Measurements from ENCODE around the gene GSTM3. TPM values are rescaled to one million over a fixed set of nuclear protein-coding genes. Genes with fewer than 3 reads are reported as not detected.

GSTM3 gene
- total and polyA plus RNA-seq, 10 of the 15 experiments (the other 5 are each of a cell fraction or from before 2014, with no cell fraction given), result not detected

GRCh38 chr1:109785446-109786111 is 44.7 kb upstream of the GSTM3 start (continued):
- TF ChIP-seq TCF3 (IDR thresholded peaks at IDR 0.05; ENCODE audit: borderline replicate concordance, insufficient read depth, low read depth, low read length), result no peak

GRCh38 chr1:109784551-109785252 is 43.9 kb upstream of the GSTM3 start:
- BruUV-seq (replicated peaks), result no TSS peak
- Histone ChIP-seq H3K9me3 (replicated peaks; ENCODE audit: control insufficient read depth, insufficient read depth, low read length) (peaks cover 5% of the 10 kb centered on the region), H3K4me1 (ENCODE audit: control insufficient read depth, insufficient read depth, low read length) (no peaks in the 10 kb centered on the region; the same call in 1 of the 2 replicates), H3K27me3 (replicated peaks in 1 of 2; ENCODE audit: control insufficient read depth in 2 of 2, insufficient read depth in 2 of 2, low read length in 1 of 2) (no peaks in the 10 kb centered on the region; a peak in 1 of 4 replicates), H3K79me2 (ENCODE audit: control insufficient read depth, insufficient read depth, low read length) (no peaks in the 10 kb centered on the region), H3K36me3 (ENCODE audit: control insufficient read depth in 2 of 2, insufficient read depth in 2 of 2, low read length in 1 of 2) (no peaks in the 10 kb centered on the region), H4K20me1 (ENCODE audit: control insufficient read depth, insufficient read depth) (no peaks in the 10 kb centered on the region), H3K4me2 (ENCODE audit: control insufficient read depth, insufficient read depth) (no peak overlapping the region), H3K9ac (ENCODE audit: control insufficient read depth, insufficient read depth, low read length) (no peak overlapping the region), H3K27ac (ENCODE audit: control insufficient read depth, insufficient read depth) (no peak overlapping the region), H2AFZ (ENCODE audit: control insufficient read depth, low read depth, low read length) (no peak overlapping the region), H3K4me3 (no peak overlapping the region)
- RAD21 ChIA-PET (ENCODE audit: unreplicated experiment), result interaction anchor here (2.1 kb wide), 1 partner anchor 199 kb away, joined by 8 read pairs; the partner anchor contains the start of gene AHCYL1
- FAIRE-seq (no peak), ATAC-seq (no peak), DNase-seq (ENCODE audit: low read depth, low spot score) (no peak)
- in situ Hi-C loops (cut with MboI), result no loop called here
- POLR2A ChIA-PET, result no interaction called here
- intact Hi-C loops (cut with micrococcal nuclease; ENCODE audit: unreplicated experiment), result no loop called here
- 71% methylated on average over 5 of the region's 5 CpGs for WGBS (ENCODE audit: insufficient coverage, insufficient replicate concordance, low lambda C conversion rate, missing lambda C conversion rate)
- CTCF ChIA-PET, result interaction anchor here (0.7 to 27.2 kb wide), 3 partner anchors 10 to 195 kb away, joined by 3 to 759 read pairs (median 5); partner anchors contain the start of gene AHCYL1
- SMC1A ChIA-PET (ENCODE audit: uncharacterized antibody, unreplicated experiment), result interaction anchor here (1.3 to 23.1 kb wide), 2 partner anchors 35 to 198 kb away, joined by 3 to 431 read pairs; partner anchors contain the start of gene AHCYL1
- TF ChIP-seq MTA3 (IDR thresholded peaks at IDR 0.05; ENCODE audit: borderline replicate concordance, low read length) (no peak), SP1 (IDR thresholded peaks at IDR 0.05; ENCODE audit: low read depth, low read length) (no peak), NR2C1 (IDR thresholded peaks at IDR 0.05) (no peak), RAD21 (IDR thresholded peaks at IDR 0.05; ENCODE audit: insufficient read depth, low read depth, low read length) (no peak), PBX3 (IDR thresholded peaks at IDR 0.05; ENCODE audit: insufficient replicate concordance, low read depth, low read length) (no peak), BCLAF1 (IDR thresholded peaks at IDR 0.05) (no peak), SPI1 (IDR thresholded peaks at IDR 0.05; ENCODE audit: borderline replicate concordance, insufficient read depth, low read depth, low read length) (no peak), ZNF592 (IDR thresholded peaks at IDR 0.05) (no peak), SMAD5 (IDR thresholded peaks at IDR 0.05; ENCODE audit: low read depth) (no peak), YBX1 (IDR thresholded peaks at IDR 0.05) (no peak), ETV6 (conservative IDR thresholded peaks at IDR 0.05 in 1 of 2, IDR thresholded peaks at IDR 0.05 in 1 of 2; ENCODE audit: borderline replicate concordance in 1 of 2, low read depth in 1 of 2) (no peak)

All from GM12878 (cell line).